Epithelial cell of esophagus (primary cell): ENCODE results near the gene ZNF8.
A peak's percentile ranks its signal among the peaks of the same experiment; 100 is the strongest.
"Not testable (repeated sequence)": the region's sequence is repeated elsewhere in the genome, so short reads cannot be mapped to it uniquely, and the experiment has no call there.

Source experiments
- DNase-seq: peaks from one replicate; pipeline ENCODE4 v3.0.0; 2010; ENCODE audit warnings: low read depth
- H3K4me3 ChIP-seq: 2 replicates; pipeline ENCODE4 v1.5.1; 2011; ENCODE audit warnings: mild to moderate bottlenecking, low read length, control low read depth
- TF ChIP-seq, protein P1 (sequence below): IDR thresholded peaks from 2 replicates; pipeline ENCODE4 v1.5.1; 2011; ENCODE audit warnings: low read depth, mild to moderate bottlenecking, low read length, control low read depth, inconsistent platforms; ENCODE audit not compliant: insufficient read depth; ENCODE audit errors: missing control alignments

Gene ZNF8

DNA sequence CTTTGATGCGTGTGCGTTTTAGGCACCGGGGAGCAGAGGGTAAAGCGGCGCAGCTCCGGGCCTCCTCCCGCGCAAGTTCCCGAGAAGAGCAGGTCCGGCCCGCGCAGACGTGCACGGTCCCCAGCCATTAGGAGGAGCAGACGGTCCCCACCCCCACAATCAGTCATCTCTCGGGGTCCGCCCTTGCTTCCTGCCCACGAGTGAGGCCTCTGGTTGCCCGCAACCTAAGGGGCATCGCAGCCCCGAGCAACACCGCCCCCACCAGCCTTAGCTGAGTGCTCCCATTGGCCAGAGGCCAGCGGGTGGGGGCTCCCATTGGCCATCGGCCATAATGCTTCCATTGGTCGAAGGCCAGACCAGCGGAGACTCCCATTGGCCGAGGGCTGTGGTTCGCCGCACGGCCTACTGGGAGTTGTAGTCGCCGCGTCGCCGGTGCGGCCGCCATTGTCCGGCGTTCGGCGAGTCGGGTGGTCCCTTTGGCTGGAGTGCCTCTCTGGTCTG is at the start of gene ZNF8:
Gene ZNF8, plus strand, starts transcription at position 415 of the 501 bp plus-strand sequence. CDS start 127 bp downstream, outside the sequence.
- TF ChIP-seq, protein P1, sequence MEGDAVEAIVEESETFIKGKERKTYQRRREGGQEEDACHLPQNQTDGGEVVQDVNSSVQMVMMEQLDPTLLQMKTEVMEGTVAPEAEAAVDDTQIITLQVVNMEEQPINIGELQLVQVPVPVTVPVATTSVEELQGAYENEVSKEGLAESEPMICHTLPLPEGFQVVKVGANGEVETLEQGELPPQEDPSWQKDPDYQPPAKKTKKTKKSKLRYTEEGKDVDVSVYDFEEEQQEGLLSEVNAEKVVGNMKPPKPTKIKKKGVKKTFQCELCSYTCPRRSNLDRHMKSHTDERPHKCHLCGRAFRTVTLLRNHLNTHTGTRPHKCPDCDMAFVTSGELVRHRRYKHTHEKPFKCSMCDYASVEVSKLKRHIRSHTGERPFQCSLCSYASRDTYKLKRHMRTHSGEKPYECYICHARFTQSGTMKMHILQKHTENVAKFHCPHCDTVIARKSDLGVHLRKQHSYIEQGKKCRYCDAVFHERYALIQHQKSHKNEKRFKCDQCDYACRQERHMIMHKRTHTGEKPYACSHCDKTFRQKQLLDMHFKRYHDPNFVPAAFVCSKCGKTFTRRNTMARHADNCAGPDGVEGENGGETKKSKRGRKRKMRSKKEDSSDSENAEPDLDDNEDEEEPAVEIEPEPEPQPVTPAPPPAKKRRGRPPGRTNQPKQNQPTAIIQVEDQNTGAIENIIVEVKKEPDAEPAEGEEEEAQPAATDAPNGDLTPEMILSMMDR: peak; percentile 12
- DNase-seq: peak; percentile 99
- peak within 1 kb of the TSS; percentile 81 for H3K4me3 ChIP-seq

DNA sequence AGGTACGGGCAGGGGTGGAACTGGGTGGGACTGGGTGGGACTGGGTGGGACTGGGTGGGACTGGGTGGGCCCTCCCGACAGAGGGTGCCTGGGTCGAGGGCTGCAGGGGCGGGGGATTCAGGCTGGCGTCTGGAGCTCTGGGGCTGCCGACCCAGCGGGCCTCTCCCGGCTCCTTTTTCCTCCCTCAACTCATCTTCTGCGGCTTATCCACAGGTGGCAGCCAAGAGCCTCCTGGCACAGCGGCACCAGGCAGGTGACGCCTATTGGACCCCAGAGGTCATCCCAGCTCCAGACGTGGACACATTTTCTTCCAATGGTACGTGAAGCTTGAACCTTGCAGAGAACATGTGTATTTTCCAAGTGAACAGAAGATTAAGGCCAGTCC is 49.5 kb upstream of the ZNF8 start:
- H3K4me3 ChIP-seq: peak overlapping the region; percentile 78
- peak; percentile 43 for DNase-seq
- TF ChIP-seq, protein P1: peak; percentile 63

DNA sequence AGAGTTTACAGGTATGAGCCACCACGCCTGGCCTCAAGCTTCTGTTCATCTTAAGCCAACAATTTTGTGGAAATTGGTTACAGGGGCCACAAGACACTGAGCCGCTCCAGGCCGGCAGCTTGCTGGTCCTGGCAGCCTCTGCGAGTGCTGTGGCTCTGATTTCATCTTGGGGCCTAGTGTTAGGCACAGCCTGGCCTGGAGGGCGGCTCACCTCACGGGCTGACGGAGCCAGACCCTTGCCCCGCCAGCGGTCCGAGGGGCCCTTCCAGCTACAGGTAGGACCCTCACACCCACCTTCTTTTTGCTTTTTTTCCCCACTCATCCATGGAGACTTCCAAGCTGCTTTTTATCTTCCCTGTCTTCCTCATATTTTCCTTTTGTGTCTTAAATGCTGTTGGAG is 41.4 kb upstream of the ZNF8 start:
- H3K4me3 ChIP-seq: no peak overlapping the region
- TF ChIP-seq, protein P1: no peak
- no peak for DNase-seq

DNA sequence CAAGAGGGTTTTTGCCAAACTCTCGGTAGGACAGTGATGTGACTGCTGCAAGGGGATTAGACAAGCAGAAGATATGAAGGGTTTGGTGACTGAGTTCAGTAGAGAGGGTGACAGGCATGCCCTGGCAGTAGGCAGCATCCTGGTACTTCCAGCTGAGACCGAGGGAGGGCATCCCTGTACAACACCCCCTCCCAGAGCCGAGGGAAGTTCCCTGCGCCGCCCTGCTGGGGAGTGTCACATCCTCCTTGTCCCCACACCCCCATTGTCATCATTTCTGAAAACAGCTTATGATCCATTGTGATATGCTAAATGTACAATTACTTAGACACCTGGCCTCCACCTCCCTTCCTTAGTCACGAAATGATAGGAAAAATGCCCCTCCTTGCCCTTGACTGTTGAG is 35.4 kb upstream of the ZNF8 start:
- TF ChIP-seq, protein P1: no peak
- no peak for DNase-seq
- no peak overlapping the region for H3K4me3 ChIP-seq

DNA sequence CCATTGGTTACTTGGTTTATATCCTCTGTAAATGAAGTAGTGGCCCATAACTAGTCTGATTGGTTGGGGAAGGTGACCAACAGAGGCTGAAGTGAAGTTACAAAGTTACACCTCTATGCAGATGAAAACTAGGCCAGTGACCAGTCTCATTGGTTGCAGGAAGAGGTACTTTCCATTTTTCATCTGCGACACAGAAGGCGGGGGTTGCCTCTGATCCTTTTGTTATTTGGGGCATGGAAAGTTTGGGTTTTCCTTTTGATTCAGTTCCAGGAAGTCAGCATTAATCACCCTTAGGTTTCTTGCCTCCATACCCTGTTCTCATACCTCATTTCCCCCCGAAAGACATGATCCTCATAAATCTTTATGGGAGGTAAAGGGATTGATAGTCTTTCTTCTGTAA is 29.9 kb upstream of the ZNF8 start:
- DNase-seq: no peak
- H3K4me3 ChIP-seq: no peak overlapping the region
- TF ChIP-seq, protein P1: no peak

DNA sequence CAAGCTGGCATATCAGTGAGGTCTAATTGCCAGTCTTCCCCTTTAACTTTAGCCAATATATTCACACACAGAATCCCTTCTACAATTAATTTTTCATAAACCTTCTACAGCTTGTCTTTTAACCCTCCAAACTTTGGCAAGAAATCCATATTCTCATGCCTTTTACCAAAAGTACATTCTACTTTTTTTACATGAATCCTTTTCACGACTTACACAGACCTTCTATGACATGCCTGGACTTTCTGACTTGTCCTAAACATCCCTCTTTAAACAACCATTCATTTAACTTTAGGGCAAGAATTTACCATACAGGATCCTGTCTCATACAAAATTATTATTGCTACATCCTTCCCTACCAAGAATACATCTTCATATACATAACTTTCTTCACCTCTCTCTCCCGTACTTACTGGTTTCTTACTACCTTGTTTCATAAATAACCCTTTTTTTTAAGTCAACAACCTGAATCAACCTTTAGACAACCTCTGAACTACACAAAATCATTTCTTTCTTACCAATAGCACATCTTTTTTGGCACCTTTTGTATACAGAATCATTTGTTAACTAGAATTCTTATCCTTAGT is 26.6 kb upstream of the ZNF8 start:
- no peak overlapping the region for H3K4me3 ChIP-seq
- TF ChIP-seq, protein P1: no peak
- DNase-seq: no peak

DNA sequence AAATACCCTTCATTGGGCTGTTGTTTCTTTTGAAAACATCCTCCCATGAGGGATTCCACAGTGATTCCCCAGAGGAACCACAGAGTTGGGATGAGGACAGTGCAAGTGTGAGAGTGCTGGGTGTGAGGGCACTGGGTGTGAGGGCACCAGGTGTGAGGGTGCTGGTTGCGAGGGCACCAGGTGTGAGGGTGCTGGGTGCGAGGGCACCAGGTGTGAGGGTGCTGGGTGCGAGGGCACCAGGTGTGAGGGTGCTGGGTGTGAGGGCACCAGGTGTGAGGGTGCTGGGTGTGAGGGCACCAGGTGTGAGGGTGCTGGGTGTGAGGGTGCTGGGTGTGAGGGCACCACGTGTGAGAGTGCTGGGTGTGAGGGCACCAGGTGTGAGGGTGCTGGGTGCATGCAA is 20.5 kb upstream of the ZNF8 start:
- DNase-seq, H3K4me3 ChIP-seq: not testable (repeated sequence)
